ENCODE data around the gene KCNQ4. TPM values are rescaled to one million over a fixed set of nuclear protein-coding genes. Genes with fewer than 3 reads are reported as not detected.

The KCNQ4 gene
- total and polyA plus RNA-seq, 8 donors = 0.92 to 1.7 (median 1.4) TPM

- H3K9me3 ChIP-seq = no peaks in the 10 kb centered on the region
- H3K36me3 ChIP-seq = no peaks in the 10 kb centered on the region
- H3K4me1 ChIP-seq = no peaks in the 10 kb centered on the region
- no peak overlapping the region for H3K27ac ChIP-seq
- H3K27me3 ChIP-seq = peaks cover 0 to 12% of the 10 kb centered on the region in 2 donors
- ATAC-seq (no peak), DNase-seq (peak in 1 of 4 donors; percentile 49)
- no peak overlapping the region for H3K4me3 ChIP-seq
- TF ChIP-seq, protein P1, sequence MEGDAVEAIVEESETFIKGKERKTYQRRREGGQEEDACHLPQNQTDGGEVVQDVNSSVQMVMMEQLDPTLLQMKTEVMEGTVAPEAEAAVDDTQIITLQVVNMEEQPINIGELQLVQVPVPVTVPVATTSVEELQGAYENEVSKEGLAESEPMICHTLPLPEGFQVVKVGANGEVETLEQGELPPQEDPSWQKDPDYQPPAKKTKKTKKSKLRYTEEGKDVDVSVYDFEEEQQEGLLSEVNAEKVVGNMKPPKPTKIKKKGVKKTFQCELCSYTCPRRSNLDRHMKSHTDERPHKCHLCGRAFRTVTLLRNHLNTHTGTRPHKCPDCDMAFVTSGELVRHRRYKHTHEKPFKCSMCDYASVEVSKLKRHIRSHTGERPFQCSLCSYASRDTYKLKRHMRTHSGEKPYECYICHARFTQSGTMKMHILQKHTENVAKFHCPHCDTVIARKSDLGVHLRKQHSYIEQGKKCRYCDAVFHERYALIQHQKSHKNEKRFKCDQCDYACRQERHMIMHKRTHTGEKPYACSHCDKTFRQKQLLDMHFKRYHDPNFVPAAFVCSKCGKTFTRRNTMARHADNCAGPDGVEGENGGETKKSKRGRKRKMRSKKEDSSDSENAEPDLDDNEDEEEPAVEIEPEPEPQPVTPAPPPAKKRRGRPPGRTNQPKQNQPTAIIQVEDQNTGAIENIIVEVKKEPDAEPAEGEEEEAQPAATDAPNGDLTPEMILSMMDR (IDR thresholded peaks at IDR 0.05) = no peak
- intact Hi-C loops (cut with DNase I) = no loop called here
Measured at GRCh38 chr1:40839943-40840335, 56.4 kb downstream of the KCNQ4 start.

GRCh38 chr1:40840526-40841323 lies 57.1 kb downstream of the KCNQ4 start:
- intact Hi-C loops (cut with DNase I) = no loop called here

GRCh38 chr1:40841602-40842001 lies 58.0 kb downstream of the KCNQ4 start:
- intact Hi-C loops (cut with DNase I) = no loop called here
- DNase-seq (no peak), ATAC-seq (no peak)

More at GRCh38 chr1:40840526-40841323, 57.1 kb downstream of the KCNQ4 start:
- DNase-seq (no peak), ATAC-seq (no peak)
- Histone ChIP-seq H3K36me3 (no peaks in the 10 kb centered on the region), H3K9me3 (no peaks in the 10 kb centered on the region), H3K4me3 (no peak overlapping the region), H3K4me1 (no peaks in the 10 kb centered on the region), H3K27ac (no peak overlapping the region), H3K27me3 (peaks cover 0 to 12% of the 10 kb centered on the region in 2 donors)
- TF ChIP-seq, protein P1 (IDR thresholded peaks at IDR 0.05) = no peak

DNA sequence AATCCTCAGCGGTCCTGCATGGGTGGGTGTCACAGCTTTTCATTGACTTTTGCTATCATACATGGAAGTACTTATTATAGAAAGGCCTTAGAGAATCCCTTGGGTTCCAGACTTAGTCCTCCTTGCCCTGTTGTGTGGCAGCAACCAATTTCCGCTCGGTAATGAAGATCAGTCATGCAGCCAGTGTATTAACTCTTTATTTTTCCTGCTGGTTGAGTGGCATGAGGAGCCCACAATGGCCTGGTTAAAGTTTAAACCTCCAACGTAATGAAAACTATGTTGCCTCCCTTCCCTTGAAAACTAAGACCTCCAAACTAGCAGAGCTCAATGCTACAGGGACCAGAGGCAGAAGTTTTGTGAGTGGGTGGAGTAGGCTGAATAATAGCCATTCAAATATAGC lies 58.6 kb downstream of the KCNQ4 start:
- intact Hi-C loops (cut with DNase I) = no loop called here
- Histone ChIP-seq H3K4me3 (no peak overlapping the region), H3K4me1 (no peaks in the 10 kb centered on the region), H3K36me3 (no peaks in the 10 kb centered on the region), H3K27me3 (peaks cover 0 to 11% of the 10 kb centered on the region in 2 donors), H3K27ac (no peak overlapping the region), H3K9me3 (no peaks in the 10 kb centered on the region)
- ATAC-seq (no peak), DNase-seq (no peak)
- TF ChIP-seq, protein P1 (IDR thresholded peaks at IDR 0.05) = no peak

More at GRCh38 chr1:40841602-40842001, 58.0 kb downstream of the KCNQ4 start:
- H3K27me3 ChIP-seq = peaks cover 0 to 12% of the 10 kb centered on the region in 2 donors
- no peaks in the 10 kb centered on the region for H3K4me1 ChIP-seq
- H3K4me3 ChIP-seq = no peak overlapping the region
- no peaks in the 10 kb centered on the region for H3K36me3 ChIP-seq
- no peak overlapping the region for H3K27ac ChIP-seq
- H3K9me3 ChIP-seq = no peaks in the 10 kb centered on the region
- TF ChIP-seq, protein P1 (IDR thresholded peaks at IDR 0.05) = no peak

- Histone ChIP-seq H3K4me1 (no peaks in the 10 kb centered on the region), H3K27me3 (peaks cover 0 to 6% of the 10 kb centered on the region in 2 donors), H3K4me3 (no peak overlapping the region), H3K9me3 (no peaks in the 10 kb centered on the region), H3K36me3 (no peaks in the 10 kb centered on the region), H3K27ac (no peak overlapping the region)
- TF ChIP-seq, protein P1 (IDR thresholded peaks at IDR 0.05) = no peak
- intact Hi-C loops (cut with DNase I) = no loop called here
- no peak for ATAC-seq
- DNase-seq = no peak
Measured at GRCh38 chr1:40842691-40843090, 59.1 kb downstream of the KCNQ4 start.
